GM10266 (cell line): ENCODE data around the gene ACER1.

Source experiments
- DNase-seq: peaks from one replicate; pipeline ENCODE4 v3.0.0; 2012; ENCODE audit errors: extremely low spot score
- CTCF ChIP-seq: IDR thresholded peaks from 2 replicates; pipeline ENCODE4 v1.5.1; 2012; ENCODE audit warnings: mild to moderate bottlenecking, low read depth; ENCODE audit not compliant: control insufficient read depth, insufficient read depth; ENCODE audit errors: missing control alignments

The ACER1 gene

GRCh38 chr19:6274756-6275155, 58.7 kb downstream of the ACER1 start:
- TF ChIP-seq CTCF: no peak
- no peak for DNase-seq

GRCh38 chr19:6273701-6274601, 59.5 kb downstream of the ACER1 start:
- TF ChIP-seq CTCF: no peak
- DNase-seq: no peak

- TF ChIP-seq CTCF: no peak
- no peak for DNase-seq
Measured at GRCh38 chr19:6272913-6273600, 60.4 kb downstream of the ACER1 start.

GRCh38 chr19:6272411-6272791, 61.0 kb downstream of the ACER1 start:
- no peak for DNase-seq
- no peak for TF ChIP-seq CTCF

GRCh38 chr19:6271721-6272410, 61.5 kb downstream of the ACER1 start:
- no peak for TF ChIP-seq CTCF
- no peak for DNase-seq

GRCh38 chr19:6271251-6271650, 62.2 kb downstream of the ACER1 start:
- DNase-seq: no peak
- no peak for TF ChIP-seq CTCF
